IPS DF 4.7 (cell line): ENCODE measurements around the gene PLEKHA5.
"Not testable (repeated sequence)": the region's sequence is repeated elsewhere in the genome, so short reads cannot be mapped to it uniquely, and the experiment has no call there.

Experiments used
- DNase-seq: peaks from one replicate; pipeline ENCODE4 v3.0.0-alpha.2; 2013; ENCODE audit warnings: low spot score; ENCODE audit errors: extremely low read depth

PLEKHA5 gene

DNA sequence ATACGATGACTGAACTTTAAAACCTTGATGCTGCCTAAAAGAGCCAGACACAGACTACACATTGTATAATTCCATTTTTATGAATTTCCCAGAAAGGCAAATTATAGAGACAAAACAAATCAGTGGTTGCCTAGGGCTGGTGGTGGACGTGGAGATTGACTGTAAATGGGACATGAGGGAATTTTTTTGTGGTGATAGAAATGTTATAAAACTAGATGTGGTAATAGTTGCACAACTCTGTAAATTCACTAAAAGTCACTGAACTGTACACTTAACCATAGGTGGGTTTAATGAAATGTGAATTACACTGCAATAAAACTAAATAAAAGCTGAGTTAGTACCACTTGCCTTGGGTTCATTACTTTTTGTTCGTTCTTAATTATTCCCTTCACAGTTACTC, 72.1 kb downstream of the PLEKHA5 start:
- no peak for DNase-seq

DNA sequence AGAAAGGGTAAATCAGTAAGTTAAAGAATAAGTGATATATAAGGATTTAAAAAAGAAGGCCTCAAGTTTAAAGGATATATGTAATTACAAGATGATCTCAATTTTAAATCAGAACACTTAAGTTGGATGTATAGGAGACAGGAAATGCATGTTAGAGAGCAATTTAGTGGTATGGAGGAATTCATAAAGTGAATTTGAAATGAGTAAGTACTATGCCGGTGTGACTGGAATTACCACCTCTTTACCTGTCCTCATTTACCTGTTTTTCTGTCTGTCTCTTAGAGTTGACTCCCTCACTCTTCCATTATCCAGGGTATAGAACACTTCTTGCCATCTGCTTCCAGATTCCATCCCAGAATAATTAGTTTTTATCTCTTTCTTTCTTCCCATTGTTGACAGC, 73.5 kb downstream of the PLEKHA5 start:
- no peak for DNase-seq

- no peak for DNase-seq
Measured at GRCh38 chr12:19203539-19204506, 74.3 kb downstream of the PLEKHA5 start.

DNA sequence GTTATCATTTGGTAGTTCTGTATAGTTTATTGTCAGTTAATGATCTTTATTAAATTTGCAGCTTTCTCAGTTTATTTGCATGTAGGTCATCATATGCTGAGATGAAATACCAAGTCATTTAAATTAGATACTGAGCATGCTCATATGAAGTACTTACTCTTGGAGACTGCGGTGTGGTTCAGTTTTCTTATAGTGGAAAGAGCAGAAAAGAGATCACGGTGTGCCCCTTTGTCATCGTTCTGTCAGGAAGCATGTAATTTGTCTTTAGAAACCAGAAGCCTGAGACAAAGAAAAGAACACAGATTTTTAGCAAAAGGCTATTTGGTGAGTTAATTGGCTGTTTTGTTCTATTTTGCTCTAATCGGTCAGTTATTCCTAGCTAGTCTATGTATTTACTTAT, 75.6 kb downstream of the PLEKHA5 start:
- DNase-seq: no peak

GRCh38 chr12:19206493-19207077, 77.1 kb downstream of the PLEKHA5 start:
- no peak for DNase-seq

- DNase-seq: no peak
Measured at GRCh38 chr12:19208456-19208855, 78.9 kb downstream of the PLEKHA5 start.

GRCh38 chr12:19209661-19210060, 80.1 kb downstream of the PLEKHA5 start:
- DNase-seq: no peak

DNA sequence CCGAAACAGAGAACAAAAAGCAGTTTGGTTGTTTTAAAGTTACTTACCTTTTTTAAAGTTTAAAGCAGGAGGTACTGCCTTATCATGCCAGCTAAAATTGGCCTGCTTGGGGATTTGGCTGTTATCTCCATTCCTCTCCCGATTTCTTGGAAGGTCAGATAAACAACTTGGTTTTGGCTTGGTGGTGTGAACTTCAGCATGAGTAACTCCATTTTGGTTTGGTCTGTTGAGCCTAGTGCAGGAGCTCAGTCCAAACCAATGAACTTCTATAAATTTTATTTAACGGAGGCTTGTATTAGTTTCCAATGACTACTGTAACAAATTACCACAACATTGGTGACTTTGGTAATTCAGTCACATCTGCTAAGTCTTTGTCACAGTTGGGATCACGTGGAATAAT, 82.3 kb downstream of the PLEKHA5 start:
- no peak for DNase-seq

DNA sequence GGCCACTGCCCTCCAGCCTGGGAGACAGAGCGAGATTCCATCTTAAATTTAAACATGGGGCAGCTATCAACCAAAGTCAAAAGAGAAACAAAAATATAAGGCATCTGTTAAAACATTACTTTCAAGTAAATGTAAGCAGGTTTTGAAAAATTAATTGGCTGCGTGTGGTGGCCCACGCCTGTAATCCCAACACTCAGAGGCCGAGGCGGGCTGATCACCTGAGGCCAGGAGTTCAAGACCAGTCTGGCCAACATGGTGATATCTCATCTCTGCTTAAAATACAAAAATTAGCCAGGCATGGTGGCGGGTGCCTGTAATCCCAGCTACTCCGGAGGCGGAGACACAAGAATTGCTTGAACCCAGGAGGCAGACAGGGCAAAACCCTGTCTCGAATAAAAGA, 82.7 kb downstream of the PLEKHA5 start:
- DNase-seq: no peak

DNA sequence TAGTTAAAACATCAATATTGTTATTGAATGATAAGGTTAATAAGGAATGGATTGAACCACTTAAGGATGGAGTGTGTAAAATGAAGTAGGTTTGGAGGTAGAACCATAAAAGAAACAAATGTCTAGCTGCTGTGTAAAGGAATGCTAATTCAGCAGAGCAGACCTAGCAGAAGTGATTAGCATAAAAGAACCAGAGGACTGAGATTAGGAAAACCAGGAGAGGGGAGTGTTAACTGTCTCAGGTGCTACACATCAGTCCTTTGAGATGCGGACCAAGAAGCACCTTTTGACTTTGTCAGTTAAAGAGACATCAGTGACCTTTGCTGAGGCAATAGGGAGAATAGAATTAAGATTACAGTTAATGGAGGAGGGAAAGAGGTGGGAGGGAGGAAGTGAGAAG, 84.5 kb downstream of the PLEKHA5 start:
- DNase-seq: no peak

GRCh38 chr12:19215115-19215514, 85.6 kb downstream of the PLEKHA5 start:
- no peak for DNase-seq

GRCh38 chr12:19217446-19217845, 87.9 kb downstream of the PLEKHA5 start:
- DNase-seq: no peak

- DNase-seq: no peak
Measured at GRCh38 chr12:19220205-19220604, 90.7 kb downstream of the PLEKHA5 start.

- no peak for DNase-seq
Measured at GRCh38 chr12:19220852-19221466, 91.4 kb downstream of the PLEKHA5 start.

- no peak for DNase-seq
Measured at GRCh38 chr12:19222558-19222957, 93.0 kb downstream of the PLEKHA5 start.

GRCh38 chr12:19223018-19223417, 93.5 kb downstream of the PLEKHA5 start:
- DNase-seq: no peak

DNA sequence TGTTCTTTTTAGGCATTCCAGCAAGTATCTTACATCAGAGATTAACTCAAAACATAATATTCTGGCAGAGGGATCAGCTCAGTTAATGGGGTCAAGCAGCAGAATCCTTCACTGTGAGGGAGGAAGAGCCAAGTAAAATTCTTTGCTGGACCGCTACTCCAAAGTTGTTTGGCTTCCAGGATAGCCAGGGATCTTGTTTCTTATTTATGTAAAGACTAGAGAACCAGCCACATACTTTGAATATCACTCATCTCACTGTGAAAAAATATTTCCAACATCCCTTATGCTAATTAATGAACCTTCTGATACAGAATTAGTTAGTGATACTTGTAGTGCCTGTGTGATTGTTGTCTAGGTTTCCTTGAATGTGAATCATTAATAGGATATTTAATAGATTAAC, 94.2 kb downstream of the PLEKHA5 start:
- no peak for DNase-seq

DNA sequence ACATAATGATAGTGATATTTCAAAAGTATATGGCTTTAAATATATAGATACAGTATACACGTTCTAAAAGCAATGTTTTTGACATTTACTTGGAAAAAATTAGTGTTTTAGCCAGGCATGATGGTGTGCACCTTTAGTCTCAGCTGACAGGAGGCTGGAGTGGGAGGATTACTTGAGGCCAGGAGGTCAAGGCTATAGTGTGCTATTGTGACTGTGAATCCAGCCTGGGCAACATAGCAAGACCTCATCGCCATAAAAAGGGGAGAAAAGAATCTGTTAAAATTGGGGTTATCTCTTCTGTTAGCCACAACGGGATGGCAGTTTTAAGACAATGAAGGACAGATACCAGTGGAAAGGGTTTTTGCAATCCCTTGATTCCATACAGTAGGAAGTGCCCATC, 95.2 kb downstream of the PLEKHA5 start:
- no peak for DNase-seq

DNA sequence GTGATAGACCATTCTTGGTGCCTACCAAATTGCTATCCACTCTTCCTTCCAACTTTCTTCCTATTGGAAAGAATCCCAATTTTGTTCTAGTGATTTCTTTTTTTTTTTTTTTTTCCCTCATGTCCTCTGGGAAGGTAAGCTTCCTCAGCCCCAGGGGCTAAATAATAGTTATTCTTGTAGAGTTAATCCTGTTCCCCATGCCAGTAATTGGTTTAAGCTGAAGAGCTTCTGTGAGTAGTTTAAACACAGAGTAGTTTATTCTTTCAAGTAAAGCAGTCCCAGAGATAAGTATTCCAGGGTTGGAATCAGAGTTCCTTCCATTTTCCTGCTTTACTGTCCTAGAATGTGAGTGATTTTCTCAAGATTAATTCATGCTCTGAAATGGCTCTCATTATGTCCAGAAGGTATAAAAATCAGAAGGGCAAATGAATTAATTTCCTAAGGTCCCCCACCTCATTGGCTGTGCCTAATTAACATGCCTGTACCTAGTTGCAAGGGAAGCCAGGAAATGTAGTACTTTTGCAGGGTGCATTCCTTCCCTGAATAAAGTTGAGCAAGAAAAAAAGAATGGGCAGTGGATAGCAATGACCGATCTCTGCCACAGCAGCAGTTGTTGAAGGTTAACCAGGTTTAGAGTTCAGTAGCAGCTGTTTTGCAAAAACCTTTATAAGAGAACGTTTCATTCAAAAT, 97.8 kb downstream of the PLEKHA5 start:
- no peak for DNase-seq

DNA sequence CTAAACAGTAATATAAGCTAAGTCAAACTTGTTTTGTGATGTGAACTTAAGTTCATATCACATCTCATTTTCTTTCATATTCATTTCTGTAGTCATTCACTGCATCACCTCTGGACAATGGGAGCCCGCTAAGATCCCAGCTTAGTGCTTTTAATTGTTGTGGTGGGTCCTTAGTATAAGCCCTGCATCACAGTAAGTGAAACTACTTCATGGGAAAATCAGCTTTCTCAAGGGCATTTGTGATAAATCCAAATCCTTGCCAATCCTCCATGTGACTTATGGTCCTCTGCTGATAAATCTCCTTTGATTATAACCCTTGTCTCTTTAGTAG, 98.3 kb downstream of the PLEKHA5 start:
- DNase-seq: no peak

GRCh38 chr12:19229021-19229420, 99.5 kb downstream of the PLEKHA5 start:
- DNase-seq: not testable (repeated sequence)

DNA sequence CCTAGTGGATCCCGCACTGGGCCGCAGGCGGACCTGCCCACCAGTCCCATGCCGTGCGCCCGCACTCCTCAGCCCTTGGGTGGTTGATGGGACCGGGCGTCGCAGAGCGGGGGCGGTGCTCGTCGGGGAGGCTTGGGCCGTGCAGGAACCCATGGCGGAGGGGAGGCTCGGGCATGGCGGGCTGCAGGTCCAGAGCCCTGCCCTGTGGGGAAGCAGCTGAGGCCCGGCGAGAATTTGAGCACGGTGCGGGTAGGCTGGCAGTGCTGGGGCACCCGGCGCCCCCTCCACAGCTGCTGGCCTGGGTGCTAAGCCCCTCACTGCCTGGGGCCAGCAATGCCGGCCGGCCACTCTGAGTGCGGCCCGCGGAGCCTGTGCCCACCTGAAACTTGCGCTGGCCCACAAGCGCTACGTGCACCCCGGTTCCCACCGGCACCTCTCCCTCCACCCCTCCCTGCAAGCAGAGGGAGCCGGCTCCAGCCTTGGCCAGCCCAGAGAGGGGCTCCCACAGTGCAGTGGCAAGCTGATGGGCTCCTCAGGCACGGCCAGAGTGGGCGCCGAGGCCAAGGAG, 100.8 kb downstream of the PLEKHA5 start:
- no peak for DNase-seq
